Measurements from ENCODE around the gene SLC38A3. TPM values are rescaled to one million over a fixed set of nuclear protein-coding genes. Genes with fewer than 3 reads are reported as not detected.

Gene SLC38A3
- total and polyA plus RNA-seq, 9 of the 15 experiments (the other 6 are each of a cell fraction or from before 2014, with no cell fraction given): 0.09 to 0.38 (median 0.16) TPM; not detected in 6

DNA sequence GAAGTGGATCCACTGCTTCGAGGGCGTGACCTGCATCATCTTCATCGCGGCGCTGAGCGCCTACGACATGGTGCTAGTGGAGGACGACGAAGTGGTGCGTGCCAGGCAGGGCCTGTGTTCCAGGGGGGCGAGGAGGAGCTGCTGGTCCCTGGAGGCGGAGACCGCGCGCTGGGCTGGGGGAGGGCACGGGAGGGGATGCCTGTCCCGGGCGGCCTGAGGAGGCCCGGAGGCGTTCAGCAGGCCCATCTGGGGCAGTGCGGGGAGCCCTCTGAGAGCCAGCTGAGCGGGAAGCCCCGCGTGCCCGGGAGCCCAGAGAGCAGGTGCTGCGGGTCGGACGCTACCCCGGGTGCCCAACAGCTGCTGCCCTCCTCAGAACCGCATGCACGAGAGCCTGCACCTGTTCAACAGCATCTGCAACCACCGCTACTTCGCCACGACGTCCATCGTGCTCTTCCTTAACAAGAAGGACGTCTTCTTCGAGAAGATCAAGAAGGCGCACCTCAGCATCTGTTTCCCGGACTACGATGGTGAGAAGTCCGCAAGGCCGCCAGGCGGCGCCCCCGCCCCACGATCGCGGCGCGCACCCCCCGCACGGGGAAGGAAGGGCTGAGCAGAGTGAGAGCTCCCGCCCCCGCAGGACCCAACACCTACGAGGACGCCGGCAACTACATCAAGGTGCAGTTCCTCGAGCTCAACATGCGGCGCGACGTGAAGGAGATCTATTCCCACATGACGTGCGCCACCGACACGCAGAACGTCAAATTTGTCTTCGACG, 10.8 kb upstream of the SLC38A3 start (continued):
- TF ChIP-seq FOXM1 (IDR thresholded peaks at IDR 0.05; ENCODE audit: low read depth): no peak
- no peak for TF ChIP-seq FOXM1 (CRISPR knock-in tag; IDR thresholded peaks at IDR 0.05; ENCODE audit: low read depth)
- no peak for TF ChIP-seq ZNF146 (CRISPR knock-in tag; IDR thresholded peaks at IDR 0.05; ENCODE audit: unreplicated experiment)
- peak; percentile 75; the same call in 1 of the 2 replicates for TF ChIP-seq CC2D1A (IDR thresholded peaks at IDR 0.05)
- TF ChIP-seq EWSR1 (IDR thresholded peaks at IDR 0.05; ENCODE audit: borderline replicate concordance, low read depth, partially characterized antibody): no peak
- TF ChIP-seq RBM14 (IDR thresholded peaks at IDR 0.05; ENCODE audit: borderline replicate concordance, insufficient read depth, low read depth, low read length): no peak
- peak; percentile 54; the same call in 1 of the 2 replicates for TF ChIP-seq GABPB1 (CRISPR knock-in tag; IDR thresholded peaks at IDR 0.05)
- 0 out of 2 replicates have a peak, but pooled peaks have one; percentile 29 for TF ChIP-seq HDAC2 (IDR thresholded peaks at IDR 0.05)
- TF ChIP-seq BMI1 (IDR thresholded peaks at IDR 0.05; ENCODE audit: low read length): no peak
- no peak for TF ChIP-seq SMARCA5 (IDR thresholded peaks at IDR 0.05)
- no peak for TF ChIP-seq RBM15 (IDR thresholded peaks at IDR 0.05; ENCODE audit: insufficient read depth, low read length)
- TF ChIP-seq XRCC5 (IDR thresholded peaks at IDR 0.05; ENCODE audit: low read depth, low read length): 0 out of 2 replicates have a peak, but pooled peaks have one; percentile 28
- TF ChIP-seq FOXJ3 (CRISPR knock-in tag; IDR thresholded peaks at IDR 0.05): no peak
- peak; percentile 24 for TF ChIP-seq HMGN3 (IDR thresholded peaks at IDR 0.05; ENCODE audit: borderline replicate concordance, extremely low read depth, insufficient read length, low read depth, low read length)
- TF ChIP-seq RB1 (IDR thresholded peaks at IDR 0.05; ENCODE audit: low read depth): 0 out of 2 replicates have a peak, but pooled peaks have one; percentile 37
- TF ChIP-seq, protein P1, sequence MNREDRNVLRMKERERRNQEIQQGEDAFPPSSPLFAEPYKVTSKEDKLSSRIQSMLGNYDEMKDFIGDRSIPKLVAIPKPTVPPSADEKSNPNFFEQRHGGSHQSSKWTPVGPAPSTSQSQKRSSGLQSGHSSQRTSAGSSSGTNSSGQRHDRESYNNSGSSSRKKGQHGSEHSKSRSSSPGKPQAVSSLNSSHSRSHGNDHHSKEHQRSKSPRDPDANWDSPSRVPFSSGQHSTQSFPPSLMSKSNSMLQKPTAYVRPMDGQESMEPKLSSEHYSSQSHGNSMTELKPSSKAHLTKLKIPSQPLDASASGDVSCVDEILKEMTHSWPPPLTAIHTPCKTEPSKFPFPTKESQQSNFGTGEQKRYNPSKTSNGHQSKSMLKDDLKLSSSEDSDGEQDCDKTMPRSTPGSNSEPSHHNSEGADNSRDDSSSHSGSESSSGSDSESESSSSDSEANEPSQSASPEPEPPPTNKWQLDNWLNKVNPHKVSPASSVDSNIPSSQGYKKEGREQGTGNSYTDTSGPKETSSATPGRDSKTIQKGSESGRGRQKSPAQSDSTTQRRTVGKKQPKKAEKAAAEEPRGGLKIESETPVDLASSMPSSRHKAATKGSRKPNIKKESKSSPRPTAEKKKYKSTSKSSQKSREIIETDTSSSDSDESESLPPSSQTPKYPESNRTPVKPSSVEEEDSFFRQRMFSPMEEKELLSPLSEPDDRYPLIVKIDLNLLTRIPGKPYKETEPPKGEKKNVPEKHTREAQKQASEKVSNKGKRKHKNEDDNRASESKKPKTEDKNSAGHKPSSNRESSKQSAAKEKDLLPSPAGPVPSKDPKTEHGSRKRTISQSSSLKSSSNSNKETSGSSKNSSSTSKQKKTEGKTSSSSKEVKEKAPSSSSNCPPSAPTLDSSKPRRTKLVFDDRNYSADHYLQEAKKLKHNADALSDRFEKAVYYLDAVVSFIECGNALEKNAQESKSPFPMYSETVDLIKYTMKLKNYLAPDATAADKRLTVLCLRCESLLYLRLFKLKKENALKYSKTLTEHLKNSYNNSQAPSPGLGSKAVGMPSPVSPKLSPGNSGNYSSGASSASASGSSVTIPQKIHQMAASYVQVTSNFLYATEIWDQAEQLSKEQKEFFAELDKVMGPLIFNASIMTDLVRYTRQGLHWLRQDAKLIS (CRISPR knock-in tag; IDR thresholded peaks at IDR 0.05): no peak
- TF ChIP-seq ZNF507 (tag; conservative IDR thresholded peaks at IDR 0.05): no peak
- TF ChIP-seq ZNF212 (CRISPR knock-in tag; IDR thresholded peaks at IDR 0.05): no peak

All from K562 (cell line).